HL-60/S4 treated with retinoic acid at 250 ng/mL for 4 days and 3 days (cell line): Measurements from ENCODE around the gene IL1RAPL2.
"Not testable (repeated sequence)": the region's sequence is repeated elsewhere in the genome, so short reads cannot be mapped to it uniquely, and the experiment has no call there.

Source experiments
- in situ Hi-C: fragments of 300-500 bp; cut with MboI; formaldehyde crosslinking; loops from 2 replicates; pipeline ENCODE4 v1.7.0; 2022; ENCODE audit warnings: low sequenced_read_pairs

IL1RAPL2 gene

DNA sequence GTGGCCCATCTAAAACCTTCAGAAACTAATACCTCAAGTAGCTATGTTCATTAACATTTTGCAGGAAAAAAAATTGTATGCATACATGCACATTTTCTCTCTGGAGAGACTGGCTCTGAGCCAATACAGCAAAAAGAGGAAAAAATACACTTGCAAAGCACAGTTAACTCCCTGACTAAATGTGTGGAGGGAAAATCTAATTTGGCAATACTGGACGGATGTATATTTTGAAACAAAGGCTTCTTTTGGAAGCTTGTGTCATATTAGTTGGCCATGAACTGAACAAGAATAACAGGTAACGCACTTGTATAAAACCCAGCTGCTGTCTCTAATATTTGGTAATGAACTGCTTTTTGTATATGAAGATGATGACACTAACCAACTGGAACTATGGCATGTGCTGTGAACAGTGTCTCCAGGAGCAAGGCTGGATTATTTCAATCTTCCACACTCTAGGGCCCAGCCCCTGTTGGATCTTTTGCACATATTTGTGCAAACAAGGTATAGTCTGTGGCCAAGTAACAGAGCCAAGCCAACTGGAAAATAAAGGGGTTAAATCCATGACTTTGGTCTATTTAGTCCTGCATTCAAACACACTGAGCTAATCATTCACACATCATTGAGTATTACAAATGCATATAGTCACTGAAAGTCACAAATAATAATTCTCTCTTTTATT, 1188.4 kb downstream of the IL1RAPL2 start:
- in situ Hi-C loops = no loop called here

DNA sequence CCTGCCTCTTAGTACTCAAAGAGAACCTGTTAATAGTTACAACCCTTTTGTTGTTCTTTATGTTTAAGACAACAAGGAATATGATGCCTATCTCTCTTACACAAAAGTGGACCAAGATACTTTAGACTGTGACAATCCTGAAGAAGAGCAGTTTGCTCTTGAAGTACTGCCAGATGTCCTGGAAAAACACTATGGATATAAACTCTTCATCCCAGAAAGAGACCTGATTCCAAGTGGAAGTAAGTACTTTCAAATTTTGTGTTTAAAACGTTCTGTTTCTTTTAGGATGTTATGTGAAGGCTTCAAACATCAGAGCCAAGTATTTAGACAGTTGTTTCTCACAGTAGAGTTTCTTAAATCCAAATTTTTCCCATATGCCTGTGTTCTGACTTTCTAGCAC, 1189.1 kb downstream of the IL1RAPL2 start:
- in situ Hi-C loops = no loop called here

- in situ Hi-C loops = no loop called here
Measured at GRCh38 chrX:105758754-105759153, 1192.8 kb downstream of the IL1RAPL2 start.

- in situ Hi-C loops = no loop called here
Measured at GRCh38 chrX:105759598-105759997, 1193.6 kb downstream of the IL1RAPL2 start.

GRCh38 chrX:105765691-105766090, 1199.7 kb downstream of the IL1RAPL2 start:
- in situ Hi-C loops = no loop called here

GRCh38 chrX:105773801-105774200, 1207.8 kb downstream of the IL1RAPL2 start:
- in situ Hi-C loops = no loop called here

- in situ Hi-C loops = no loop called here
Measured at GRCh38 chrX:105775679-105776078, 1209.7 kb downstream of the IL1RAPL2 start.

GRCh38 chrX:105781804-105782203, 1215.8 kb downstream of the IL1RAPL2 start:
- in situ Hi-C loops = no loop called here

GRCh38 chrX:105796877-105797276, 1230.9 kb downstream of the IL1RAPL2 start:
- in situ Hi-C loops = not testable (repeated sequence)

- in situ Hi-C loops = no loop called here
Measured at GRCh38 chrX:105803891-105804290, 1237.9 kb downstream of the IL1RAPL2 start.

DNA sequence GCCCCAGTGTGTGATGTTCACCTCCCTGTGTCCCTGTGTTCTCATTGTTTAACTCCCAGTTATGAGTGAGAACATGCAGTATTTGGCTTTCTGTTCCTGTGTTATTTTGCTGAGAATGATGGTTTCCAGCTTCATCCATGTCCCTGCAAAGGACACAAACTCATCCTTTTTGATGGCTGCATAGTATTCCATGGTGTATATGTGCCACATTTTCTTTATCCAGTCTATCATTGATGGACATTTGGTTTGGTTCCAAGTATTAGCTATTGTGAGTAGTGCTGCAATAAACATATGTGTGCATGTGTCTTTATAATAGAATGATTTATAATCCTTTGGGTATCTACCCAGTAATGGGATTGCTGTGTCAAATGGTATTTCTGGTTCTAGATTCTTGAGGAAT, 1239.7 kb downstream of the IL1RAPL2 start:
- in situ Hi-C loops = not testable (repeated sequence)

- in situ Hi-C loops = no loop called here
Measured at GRCh38 chrX:105816517-105816916, 1250.5 kb downstream of the IL1RAPL2 start.
